NCI-H345 (cell line): Measurements from ENCODE around the gene CCDC201.

Experiments used
- DNase-seq: peaks from one replicate; lab custom pipeline; 2025; lab: John Stamatoyannopoulos, UW

Gene CCDC201

GRCh38 chr7:45893374-45893995 lies 20.6 kb upstream of the CCDC201 start:
- DNase-seq = no peak

- no peak for DNase-seq
Measured at GRCh38 chr7:45892407-45893035, 19.6 kb upstream of the CCDC201 start.

GRCh38 chr7:45891462-45892402 lies 18.9 kb upstream of the CCDC201 start:
- DNase-seq = no peak

GRCh38 chr7:45890902-45891461 lies 18.1 kb upstream of the CCDC201 start:
- DNase-seq = peak; percentile 34

GRCh38 chr7:45890125-45890901 lies 17.4 kb upstream of the CCDC201 start:
- DNase-seq = no peak

DNA sequence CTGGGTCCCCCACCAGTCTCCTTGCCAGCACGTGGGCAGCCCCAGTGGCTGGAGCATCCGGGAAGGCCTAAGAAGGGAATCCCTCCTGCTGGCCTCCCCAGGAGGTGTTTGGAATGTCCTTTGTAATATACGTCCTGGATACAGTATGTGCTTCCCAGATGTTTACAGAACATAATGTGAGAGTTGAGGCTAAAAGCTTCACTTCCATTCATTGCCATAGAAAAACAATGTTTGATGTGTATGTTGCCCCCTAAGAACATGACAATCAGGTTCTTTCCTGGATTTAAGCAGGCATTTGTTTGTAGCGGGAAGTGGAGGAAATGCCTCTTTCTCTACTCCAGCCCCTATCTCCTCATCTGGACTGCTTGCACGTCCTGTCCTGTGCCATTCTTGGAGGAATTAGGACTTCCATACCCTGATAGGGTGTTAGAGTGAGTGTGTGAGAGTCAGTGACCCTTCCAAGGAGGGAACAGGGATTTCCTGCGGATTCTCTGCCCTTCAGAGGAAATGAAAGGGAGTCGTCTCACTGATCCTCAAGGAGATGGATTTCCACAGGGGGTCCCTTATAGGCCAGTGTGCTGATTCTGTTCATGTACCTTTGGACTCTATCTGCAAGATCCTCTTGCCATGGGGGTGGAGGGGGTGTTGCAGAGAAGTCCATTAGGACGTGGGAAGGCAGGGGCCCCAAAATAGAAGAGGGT lies 16.6 kb upstream of the CCDC201 start:
- DNase-seq = no peak

- no peak for DNase-seq
Measured at GRCh38 chr7:45888993-45889366, 16.1 kb upstream of the CCDC201 start.

DNA sequence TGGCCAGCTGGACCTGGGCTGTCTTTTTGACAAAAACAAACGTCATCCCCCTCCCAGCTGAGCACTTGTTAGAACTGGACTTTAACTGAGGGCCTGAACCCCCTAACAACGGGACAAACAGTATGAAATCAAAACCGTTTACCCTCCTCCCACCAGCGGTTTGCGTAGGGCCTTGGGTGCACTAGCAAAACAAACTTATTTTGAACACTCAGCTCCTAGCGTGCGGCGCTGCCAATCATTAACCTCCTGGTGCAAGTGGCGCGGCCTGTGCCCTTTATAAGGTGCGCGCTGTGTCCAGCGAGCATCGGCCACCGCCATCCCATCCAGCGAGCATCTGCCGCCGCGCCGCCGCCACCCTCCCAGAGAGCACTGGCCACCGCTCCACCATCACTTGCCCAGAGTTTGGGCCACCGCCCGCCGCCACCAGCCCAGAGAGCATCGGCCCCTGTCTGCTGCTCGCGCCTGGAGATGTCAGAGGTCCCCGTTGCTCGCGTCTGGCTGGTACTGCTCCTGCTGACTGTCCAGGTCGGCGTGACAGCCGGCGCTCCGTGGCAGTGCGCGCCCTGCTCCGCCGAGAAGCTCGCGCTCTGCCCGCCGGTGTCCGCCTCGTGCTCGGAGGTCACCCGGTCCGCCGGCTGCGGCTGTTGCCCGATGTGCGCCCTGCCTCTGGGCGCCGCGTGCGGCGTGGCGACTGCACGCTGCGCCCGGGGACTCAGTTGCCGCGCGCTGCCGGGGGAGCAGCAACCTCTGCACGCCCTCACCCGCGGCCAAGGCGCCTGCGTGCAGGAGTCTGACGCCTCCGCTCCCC lies 15.5 kb upstream of the CCDC201 start, which contains the start of gene IGFBP1:
Gene IGFBP1, plus strand, starts transcription at position 304 of the 808 bp plus-strand sequence. Its CDS starts 165 bp downstream, at position 469.
- peak; percentile 16 for DNase-seq

- DNase-seq = no peak
Measured at GRCh38 chr7:45886931-45887667, 14.2 kb upstream of the CCDC201 start.

GRCh38 chr7:45885264-45885882 lies 12.5 kb upstream of the CCDC201 start:
- DNase-seq = no peak

DNA sequence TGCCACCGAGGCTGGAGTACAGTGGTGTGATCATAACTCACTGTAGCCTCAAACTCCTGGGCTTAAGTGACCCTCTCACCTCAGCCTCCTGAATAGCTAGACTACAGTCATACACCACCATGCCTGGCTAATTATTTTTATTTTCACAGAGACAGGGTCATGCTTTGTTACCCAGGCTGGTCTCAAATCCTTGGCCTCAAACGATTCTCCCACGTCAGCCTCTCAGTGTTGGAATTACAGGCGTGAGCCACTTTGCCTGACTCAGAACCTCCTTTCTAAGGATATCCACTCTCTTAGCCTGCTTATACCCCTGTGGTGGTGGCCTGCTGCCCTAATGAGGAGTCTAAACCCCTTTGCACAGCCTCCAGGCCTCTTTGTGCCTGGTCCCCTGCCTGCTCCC lies 11.3 kb upstream of the CCDC201 start:
- DNase-seq = no peak

DNA sequence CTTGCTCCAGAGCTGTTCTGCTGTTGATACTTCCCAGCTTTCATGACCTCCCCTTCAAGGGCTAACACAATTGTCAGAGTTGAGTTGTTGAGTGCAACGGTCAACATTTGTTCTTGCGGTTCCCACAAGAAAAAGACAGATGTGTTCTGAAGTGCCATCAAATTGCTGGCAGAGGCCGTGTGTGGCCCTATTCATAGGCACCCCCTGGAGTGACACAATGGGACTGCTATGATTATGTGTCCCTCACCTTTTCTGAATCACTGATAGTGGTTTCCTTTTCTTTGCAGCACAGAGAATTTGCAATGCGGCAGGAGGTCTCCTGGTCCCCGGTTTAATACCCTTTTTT lies 9.6 kb upstream of the CCDC201 start:
- peak; percentile 91 for DNase-seq

GRCh38 chr7:45881759-45882464 lies 9.0 kb upstream of the CCDC201 start:
- DNase-seq = no peak

DNA sequence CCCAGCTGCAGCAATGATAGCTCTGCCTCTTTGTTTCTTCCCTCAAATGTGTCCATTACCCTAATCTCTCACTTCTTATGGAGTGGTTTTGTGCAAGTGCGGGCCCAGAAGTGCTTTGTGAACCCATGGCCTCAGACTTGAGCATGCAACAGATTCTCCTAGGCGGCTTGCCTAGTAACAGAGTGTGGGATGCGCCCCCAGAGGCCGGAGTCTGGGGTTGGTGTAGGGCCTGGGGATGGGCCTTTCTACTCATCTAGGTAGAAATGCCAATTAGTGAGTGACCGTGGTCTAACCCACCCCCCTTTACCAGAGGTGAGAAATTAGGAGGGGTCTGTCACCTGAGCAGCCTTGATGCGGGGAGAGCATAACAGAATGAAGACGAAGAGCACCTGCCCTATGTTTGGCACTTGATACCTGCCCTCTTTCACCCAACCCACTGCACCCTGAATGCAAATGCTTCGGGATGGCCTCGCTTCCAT lies 8.4 kb upstream of the CCDC201 start:
- DNase-seq = no peak

- DNase-seq = no peak
Measured at GRCh38 chr7:45880433-45880860, 7.6 kb upstream of the CCDC201 start.

DNA sequence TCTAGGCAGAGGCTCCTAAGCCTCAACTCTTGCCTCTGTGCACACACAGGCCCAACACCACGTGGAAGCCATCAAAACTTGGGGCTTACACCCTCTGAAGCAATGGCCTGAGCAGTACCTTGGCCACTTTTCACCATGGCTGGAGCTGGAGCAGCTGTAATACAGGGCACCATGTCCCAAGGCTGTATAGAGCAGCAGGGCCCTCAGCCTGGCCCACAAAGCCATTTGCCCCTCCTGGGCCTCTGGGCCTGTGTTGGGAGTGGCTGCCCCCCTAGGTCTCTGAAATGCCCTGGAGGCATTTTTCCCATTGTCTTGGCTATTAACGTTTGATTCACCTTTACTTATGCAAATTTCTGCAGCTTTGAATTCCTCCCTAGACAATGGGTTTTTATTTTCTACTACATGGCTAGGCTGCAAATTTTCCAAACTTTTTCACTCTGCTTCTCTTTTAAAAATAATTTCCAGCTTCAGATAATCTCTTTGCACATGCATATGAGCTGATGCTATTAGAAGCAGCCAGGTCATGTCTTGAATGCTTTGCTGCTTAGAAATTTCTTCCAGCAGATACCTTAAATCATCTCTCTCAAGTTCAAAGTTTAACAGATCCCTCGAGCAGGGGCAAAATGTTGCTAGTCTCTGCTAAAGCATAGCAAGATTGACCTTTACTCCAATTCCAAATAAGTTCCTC lies 5.7 kb upstream of the CCDC201 start:
- no peak for DNase-seq

DNA sequence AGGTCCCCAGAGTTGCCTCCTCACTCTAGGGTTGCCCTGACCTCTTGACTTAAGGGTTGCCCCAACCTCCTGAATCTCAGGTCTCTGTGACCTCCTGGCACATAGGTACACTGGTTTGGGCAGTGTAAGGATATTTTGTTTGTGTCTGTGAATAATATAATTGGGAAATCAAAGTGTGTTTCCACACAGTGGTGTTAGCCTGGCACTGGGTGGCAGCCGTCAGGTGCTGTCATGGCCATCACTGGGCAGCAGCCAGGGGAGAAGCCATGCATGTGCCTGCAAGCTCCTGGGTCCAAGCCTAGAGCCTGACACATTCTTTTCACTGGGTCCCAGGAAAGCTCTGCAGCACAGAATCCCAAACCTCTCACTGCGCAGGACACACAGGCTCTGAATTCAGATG lies 3.6 kb upstream of the CCDC201 start:
- DNase-seq = no peak
